Measurements from ENCODE around the gene NXN. TPM values are rescaled to one million over a fixed set of nuclear protein-coding genes. Genes with fewer than 3 reads are reported as not detected.
"Not testable (repeated sequence)": the region's sequence is repeated elsewhere in the genome, so short reads cannot be mapped to it uniquely, and the experiment has no call there.

Gene NXN
- total RNA-seq, 1 donor: 124 TPM

DNA sequence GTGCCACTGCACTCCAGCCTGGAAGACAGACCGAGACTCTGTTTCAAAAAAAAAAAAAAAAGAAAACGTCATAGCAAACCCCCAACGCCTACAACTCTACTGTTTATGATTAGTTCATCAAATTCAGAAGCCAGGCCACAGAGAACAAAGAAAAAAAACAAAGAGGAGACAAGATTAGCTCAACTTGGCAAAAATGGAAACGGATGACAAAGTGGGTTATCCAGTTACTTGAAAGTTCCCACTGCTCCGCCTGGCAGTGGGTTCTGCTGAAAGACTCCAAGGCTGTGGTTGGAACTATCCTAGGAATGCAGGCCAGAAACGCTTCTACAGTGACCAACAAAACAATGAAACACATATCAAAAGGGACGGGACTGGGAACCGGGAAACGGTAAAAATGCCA is 144.3 kb downstream of the NXN start:
- H3K4me3 ChIP-seq (ENCODE audit: low read depth, low read length): no peak overlapping the region
- DNase-seq (ENCODE audit: low read depth): peak; percentile 97
- TF ChIP-seq, protein P1, sequence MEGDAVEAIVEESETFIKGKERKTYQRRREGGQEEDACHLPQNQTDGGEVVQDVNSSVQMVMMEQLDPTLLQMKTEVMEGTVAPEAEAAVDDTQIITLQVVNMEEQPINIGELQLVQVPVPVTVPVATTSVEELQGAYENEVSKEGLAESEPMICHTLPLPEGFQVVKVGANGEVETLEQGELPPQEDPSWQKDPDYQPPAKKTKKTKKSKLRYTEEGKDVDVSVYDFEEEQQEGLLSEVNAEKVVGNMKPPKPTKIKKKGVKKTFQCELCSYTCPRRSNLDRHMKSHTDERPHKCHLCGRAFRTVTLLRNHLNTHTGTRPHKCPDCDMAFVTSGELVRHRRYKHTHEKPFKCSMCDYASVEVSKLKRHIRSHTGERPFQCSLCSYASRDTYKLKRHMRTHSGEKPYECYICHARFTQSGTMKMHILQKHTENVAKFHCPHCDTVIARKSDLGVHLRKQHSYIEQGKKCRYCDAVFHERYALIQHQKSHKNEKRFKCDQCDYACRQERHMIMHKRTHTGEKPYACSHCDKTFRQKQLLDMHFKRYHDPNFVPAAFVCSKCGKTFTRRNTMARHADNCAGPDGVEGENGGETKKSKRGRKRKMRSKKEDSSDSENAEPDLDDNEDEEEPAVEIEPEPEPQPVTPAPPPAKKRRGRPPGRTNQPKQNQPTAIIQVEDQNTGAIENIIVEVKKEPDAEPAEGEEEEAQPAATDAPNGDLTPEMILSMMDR (IDR thresholded peaks at IDR 0.05; ENCODE audit: insufficient read depth, low read depth, low read length): no peak

GRCh38 chr17:834136-834535 is 145.4 kb downstream of the NXN start:
- no peak overlapping the region for H3K4me3 ChIP-seq (ENCODE audit: low read depth, low read length)
- DNase-seq (ENCODE audit: low read depth): no peak
- TF ChIP-seq, protein P1 (IDR thresholded peaks at IDR 0.05; ENCODE audit: insufficient read depth, low read depth, low read length): no peak

DNA sequence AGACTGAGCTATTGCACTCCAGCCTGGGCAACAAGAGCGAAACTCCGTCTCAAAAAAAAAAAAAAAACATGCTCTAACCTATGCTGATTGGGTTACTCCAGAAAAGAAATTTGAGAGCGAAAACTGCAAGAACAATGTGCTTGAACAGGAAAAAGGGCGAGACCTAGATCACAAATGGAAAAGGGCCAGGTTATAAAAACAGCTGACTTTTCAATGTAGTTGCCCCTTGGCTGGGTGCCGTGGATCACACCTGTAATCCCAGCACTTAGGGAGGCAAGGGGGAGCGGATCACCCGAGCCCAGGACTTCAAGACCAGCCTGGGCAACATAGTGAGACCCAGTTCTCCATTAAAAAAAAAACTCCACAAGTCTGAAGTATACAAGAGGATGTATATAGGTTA is 148.6 kb downstream of the NXN start:
- TF ChIP-seq, protein P1 (IDR thresholded peaks at IDR 0.05; ENCODE audit: insufficient read depth, low read depth, low read length): no peak
- no peak for DNase-seq (ENCODE audit: low read depth)
- no peak overlapping the region for H3K4me3 ChIP-seq (ENCODE audit: low read depth, low read length)

GRCh38 chr17:830381-830780 is 149.2 kb downstream of the NXN start:
- TF ChIP-seq, protein P1 (IDR thresholded peaks at IDR 0.05; ENCODE audit: insufficient read depth, low read depth, low read length): no peak
- no peak overlapping the region for H3K4me3 ChIP-seq (ENCODE audit: low read depth, low read length)
- DNase-seq (ENCODE audit: low read depth): peak; percentile 62

DNA sequence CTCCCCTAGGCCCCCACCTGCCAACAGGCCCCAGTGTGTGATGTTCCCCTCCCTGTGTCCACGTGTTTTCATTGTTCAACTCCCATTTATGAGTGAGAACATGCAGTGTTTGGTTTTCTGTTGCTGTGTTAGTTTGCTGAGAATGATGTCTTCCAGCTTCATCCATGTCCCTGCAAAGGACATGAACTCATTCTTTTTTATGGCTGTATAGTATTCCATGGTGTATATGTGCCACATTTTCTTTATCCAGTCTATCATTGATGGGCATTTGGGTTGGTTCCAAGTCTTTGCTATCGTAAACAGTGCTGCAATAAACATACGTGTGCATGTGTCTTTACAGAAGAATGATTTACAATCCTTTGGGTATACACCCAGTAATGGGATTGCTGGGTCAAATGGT is 150.0 kb downstream of the NXN start:
- not testable (repeated sequence) for DNase-seq (ENCODE audit: low read depth); H3K4me3 ChIP-seq (ENCODE audit: low read depth, low read length)

DNA sequence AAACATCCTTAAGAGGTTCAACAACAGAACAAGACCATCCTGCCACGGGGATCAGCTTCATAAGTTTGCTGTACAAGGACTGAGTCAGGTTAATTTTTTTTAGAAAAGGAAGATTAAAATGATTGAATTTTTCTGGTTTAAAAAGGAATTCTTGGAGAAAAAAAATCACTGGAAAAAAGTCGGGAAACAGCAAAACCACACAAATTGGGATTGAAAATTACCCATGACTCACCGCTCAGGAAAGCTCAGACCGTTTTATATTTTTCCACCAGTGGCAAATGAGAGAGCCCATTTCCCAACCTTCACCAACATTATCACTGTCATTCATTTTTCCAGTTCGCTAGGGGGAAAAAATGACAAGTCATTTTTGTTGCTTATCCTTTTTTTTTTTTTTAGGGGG is 150.8 kb downstream of the NXN start:
- DNase-seq (ENCODE audit: low read depth): no peak
- H3K4me3 ChIP-seq (ENCODE audit: low read depth, low read length): no peak overlapping the region
- TF ChIP-seq, protein P1 (IDR thresholded peaks at IDR 0.05; ENCODE audit: insufficient read depth, low read depth, low read length): no peak

DNA sequence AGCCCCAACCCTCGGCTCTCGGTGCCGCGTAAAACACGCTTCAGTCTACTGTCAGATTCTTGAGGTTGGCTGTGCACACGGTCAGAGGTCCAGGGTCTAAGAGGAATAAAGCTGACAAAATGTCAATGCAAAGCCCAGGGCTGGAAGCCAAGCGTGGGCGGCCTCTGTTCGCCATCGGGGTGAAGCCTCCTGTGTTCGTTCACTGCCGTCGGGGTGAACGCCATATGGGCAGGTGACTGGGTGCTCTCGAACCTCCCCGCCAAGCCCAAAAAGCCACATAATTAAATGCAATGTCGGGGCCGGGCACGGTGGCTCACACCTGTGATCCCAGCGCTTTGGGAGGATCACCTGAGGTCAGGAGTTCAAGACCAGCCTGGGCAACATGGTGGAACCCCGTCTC is 152.8 kb downstream of the NXN start:
- H3K4me3 ChIP-seq (ENCODE audit: low read depth, low read length): no peak overlapping the region
- TF ChIP-seq, protein P1 (IDR thresholded peaks at IDR 0.05; ENCODE audit: insufficient read depth, low read depth, low read length): no peak
- DNase-seq (ENCODE audit: low read depth): no peak

All from fibroblast of villous mesenchyme (primary cell).